Endometrial microvascular endothelial cells (primary cell): ENCODE results near the gene PTH1R. TPM values are rescaled to one million over a fixed set of nuclear protein-coding genes. Genes with fewer than 3 reads are reported as not detected.
"Not testable (repeated sequence)": the region's sequence is repeated elsewhere in the genome, so short reads cannot be mapped to it uniquely, and the experiment has no call there.

ENCODE experiments used
- in situ Hi-C: cut with HindIII; loops from 2 replicates; pipeline ENCODE4 v1.10.0; 2017; ENCODE audit warnings: low sequenced_read_pairs, low pct_unique_long_range_greater_than_20kb; ENCODE audit errors: inconsistent ontology term
- total RNA-seq: library from RNA; depleted of rRNA; stranded (reverse); fragments of >200 nt; gene quantifications from one replicate; pipeline ENCODE4 v1.2.3, GENCODE V29; 2015; ENCODE audit errors: inconsistent ontology term

Gene PTH1R
- total RNA-seq, 1 donor from 2014 or later = not detected

DNA sequence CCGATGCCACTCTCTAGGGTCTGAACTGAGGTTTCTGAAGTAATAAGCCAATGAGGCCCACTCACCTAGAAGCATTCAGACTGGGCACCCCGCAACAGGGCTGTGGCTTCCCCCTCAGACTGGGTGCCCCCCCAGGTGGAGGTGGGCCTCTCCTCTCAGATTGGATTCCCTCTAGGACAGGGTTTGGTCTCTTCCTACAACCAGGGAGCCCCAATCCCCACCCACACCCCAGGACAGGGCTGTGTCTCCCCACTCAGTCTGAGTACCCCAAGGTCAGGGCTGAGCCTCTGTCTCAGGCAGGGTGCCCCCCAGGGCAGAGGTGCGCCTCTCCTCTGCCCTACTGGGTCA is 27.7 kb downstream of the PTH1R start:
- in situ Hi-C loops = no loop called here

DNA sequence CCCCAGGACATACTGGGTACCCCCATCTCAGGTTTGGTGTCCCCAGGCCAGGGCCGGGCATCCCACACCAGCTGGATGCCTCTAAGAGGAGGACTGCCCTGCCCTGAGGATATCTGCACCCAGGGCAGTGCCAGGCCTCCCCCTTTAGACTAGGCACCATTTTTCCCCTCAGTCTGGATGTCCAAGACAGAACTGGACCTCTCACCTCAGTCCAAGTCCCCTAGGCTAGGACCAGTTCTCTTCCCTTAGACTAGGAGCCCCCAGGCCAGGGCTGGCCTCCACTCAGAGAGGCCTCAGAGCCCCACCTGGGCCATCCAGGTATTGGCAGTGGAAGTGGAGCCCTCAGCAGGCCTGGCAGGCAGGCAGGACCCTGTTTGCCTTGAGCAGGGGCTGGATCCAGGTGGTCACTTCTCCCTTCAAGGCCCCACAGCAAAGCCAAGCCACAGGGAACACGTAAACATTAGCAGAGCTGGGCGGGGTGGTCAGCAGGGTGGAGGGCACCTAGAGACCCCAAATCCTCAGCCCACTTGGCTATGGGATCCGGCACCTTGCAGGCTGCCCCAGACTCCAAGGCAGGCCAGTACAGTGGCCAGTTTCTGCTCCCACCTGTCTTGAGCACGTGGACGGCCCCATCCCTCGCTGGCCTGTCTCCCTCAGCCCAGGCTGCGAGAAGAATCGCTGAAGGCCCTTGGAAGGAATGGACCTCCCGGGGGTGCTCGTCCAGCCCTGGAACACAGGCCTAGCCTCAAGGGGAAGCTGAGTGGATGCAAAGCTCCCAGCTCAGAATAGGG is 28.3 kb downstream of the PTH1R start:
- in situ Hi-C loops = no loop called here

DNA sequence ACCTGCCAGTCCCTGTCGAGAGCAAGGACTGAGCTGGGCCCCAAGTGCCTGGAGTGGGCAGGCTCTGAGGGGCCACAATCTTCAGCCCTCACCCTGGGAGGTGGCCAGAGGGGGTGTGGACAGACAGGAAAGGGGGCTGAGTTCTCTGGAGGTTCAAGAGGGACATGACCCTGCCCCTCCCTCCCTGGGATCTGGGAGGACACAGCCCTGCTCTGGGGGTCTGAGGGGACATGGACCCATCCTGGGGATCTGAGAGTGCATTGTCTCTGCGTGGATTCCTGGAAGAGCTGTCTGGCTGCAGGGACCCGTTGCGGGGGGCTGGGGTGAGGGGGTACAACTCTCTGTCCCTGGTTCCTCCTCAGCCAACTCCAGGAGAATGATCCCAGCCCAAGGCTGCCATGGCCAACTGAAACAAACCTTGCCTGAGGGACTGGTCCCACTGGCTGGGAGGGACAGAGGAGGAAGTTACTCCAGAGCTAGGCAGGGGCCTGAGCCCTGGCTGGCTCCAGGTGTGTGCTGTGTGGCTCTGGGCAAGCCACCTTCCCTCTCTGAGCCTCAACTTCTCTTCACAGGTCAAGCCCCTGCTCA is 29.0 kb downstream of the PTH1R start:
- in situ Hi-C loops = no loop called here

DNA sequence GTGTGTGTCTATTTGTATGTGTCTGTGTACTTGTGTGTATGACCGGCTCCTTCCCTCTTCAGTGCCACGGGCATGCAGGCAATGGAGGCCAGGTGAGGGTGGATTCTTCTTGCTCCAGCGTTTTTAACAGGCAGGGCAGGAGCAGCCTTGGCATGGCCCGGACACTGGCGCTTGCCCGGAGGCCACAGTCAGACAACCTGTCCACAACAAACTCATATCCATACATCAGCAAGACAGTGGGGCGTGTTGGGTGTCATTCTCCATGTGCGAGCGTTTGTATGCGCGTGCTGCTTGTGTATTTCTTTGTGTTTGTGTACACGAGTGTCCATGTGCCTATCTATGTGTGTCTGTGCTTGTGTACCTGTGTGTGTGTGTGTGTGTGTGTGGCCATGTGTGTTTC is 29.8 kb downstream of the PTH1R start:
- in situ Hi-C loops = no loop called here

DNA sequence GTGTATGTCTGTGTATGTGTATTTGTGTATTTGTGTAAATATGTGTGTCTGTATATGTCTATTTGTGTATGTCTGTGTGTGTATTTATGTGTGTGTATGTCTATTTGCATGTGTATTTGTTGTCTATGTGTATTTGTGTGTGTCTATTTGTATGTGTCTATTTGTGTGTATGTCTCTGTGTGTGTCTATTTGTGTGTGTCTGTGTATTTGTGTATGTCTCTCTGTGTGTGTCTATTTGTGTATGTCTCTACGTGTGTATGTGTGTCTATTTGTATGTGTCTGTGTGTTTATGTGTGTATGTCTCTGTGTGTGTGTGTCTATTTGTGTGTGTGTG is 30.4 kb downstream of the PTH1R start:
- in situ Hi-C loops = no loop called here

DNA sequence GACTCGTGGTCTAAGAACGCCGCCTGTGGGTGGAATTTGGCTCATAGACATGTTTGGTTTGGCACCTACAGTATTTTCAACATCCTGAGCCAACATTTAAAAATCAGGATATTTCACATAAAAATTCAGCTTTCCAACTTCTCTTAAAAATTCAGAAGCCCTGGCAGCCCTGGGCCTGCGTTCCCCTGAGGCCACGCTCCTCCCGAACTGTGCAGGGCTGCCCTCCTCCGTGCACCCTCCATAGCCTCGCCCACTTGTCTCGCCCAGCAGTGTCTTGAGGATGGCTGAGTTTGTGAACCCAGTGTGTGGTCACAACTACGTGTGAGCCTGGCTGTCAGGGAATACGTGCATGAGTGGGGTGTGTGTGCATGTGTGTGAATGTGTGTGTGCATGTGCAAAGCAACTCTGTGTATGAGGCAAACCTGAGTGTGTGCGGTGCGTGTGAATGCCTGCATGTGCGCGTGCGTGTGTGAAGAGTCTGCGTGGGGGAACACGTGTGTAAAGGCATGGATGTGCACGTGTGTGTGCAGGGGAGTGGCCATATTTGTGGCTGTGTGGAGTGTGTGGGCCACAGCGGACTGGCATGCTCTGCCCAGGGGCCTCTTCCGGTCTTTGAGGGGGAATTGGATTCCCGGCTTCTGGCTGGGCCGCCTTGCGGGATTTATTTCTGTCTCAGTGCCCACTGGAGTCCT is 30.9 kb downstream of the PTH1R start:
- in situ Hi-C loops = no loop called here

DNA sequence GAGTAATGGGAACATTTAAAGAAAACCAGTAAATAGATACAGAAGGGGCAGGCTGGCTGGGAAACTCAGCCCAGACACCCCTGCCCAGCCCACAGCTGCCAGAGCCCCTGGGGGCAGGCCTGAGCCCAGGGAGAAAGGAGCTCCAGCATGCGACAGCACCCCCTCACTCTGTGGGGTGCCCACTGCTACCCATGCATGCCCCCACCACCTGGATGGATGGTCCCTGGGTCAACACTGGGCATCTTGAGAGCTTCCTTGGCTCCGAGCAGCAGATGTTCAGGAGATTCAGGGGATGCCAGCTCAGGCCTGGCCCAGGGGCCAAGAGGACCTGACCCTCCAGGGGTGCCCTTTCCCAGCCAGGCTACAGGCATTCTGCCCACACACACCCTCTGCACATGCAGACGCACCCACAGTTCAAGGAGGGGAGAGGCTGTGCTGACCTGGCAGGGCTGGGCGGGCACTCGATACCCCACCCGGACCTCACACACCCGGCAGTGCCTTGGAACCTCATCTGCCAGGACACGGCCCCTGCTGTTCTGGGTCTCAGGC is 31.5 kb downstream of the PTH1R start:
- in situ Hi-C loops = no loop called here

DNA sequence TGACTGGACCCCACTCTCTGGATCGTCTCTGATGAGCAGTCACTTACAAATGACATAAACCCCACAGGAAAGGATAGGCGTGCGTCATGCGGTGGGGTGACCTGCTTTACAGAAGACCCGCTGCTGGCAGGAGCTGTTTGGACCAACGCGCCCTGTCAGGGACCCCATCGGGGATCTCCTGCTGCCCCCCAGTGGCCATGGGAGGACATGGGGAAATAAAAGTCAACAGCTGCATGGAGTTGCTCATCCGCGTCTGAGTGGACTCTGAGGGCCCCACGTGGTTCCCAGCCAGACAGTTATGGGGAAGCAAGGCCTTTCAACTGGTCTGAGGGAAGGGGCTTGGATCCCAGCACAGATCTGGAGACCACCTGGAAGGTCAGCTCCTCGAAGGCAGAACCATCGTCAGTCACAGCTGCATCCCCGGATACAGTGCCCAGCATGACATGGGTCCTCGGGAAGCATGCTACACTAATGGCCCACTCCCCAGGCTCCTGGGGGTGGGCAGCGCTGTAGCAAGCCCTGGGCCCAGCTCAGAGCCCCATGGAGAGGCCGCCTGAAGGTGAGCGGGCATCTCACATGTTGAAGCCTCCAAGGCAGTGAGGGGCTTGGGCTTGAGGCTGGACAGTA is 32.1 kb downstream of the PTH1R start:
- in situ Hi-C loops = no loop called here

DNA sequence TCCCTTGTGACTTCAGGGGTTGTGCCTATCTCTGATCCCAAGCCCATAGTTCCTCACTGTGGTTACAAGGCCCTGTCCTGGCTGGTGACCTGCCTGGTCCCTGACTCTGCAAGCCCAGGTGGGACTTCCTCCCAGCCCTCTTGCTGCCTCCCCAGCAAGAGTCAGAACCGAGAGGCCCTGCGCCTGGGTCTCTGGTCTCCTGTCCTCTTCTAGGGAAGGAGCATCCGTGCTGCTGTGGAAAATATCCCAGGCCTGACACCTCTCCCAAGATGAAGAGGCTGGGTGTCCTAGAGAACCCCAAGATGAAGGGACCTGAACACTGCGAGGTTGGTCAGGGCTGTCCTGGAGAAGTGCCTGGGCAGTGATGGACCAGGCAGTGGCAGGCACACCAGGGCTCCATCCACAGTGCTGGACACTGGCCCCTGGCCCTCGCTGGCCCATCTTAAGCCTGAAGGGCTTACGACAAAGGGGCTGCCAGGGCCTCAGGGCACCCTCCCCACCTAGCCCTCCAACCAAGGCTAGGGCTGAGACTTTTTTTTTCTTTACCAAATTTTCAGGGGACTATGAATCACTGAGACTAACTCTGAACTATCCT is 32.7 kb downstream of the PTH1R start:
- in situ Hi-C loops = no loop called here

DNA sequence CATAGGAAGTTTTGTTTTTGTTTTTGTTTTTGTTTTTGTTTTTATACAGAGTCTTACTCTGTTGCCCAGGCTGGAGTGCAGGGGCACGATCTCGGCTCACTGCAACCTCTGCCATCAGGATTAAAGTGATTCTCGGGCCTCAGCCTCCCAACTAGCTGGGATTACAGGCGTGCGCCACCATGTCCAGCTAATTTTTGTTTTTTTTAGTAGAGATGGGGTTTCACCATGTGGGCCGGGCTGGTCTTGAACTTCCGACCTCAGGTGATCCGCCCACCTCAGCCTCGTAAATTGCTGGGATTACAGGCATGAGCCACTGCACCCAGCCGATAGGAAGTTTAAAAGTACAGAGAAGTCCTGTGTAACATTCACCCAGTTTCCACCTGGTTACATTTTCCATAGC is 33.4 kb downstream of the PTH1R start:
- in situ Hi-C loops = not testable (repeated sequence)

DNA sequence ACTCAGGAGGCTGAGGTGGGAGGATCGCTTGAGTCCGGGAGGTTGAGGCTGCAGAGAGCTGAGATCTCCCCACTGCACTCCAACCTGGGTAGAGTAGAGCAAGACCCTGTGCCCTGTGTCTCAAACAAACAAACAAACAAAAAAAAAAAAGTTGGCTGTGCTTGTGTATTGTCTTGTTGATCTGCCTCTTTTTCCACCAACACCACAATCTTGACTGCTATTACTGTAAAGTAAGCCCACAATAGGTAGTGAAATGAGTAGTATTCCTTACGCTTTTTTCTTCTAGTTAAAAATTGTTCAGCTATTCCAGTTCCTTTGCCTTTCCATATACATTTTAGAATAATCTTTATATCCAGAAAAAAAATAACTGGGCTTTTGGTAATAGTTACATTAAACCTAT is 35.5 kb downstream of the PTH1R start:
- in situ Hi-C loops = no loop called here

DNA sequence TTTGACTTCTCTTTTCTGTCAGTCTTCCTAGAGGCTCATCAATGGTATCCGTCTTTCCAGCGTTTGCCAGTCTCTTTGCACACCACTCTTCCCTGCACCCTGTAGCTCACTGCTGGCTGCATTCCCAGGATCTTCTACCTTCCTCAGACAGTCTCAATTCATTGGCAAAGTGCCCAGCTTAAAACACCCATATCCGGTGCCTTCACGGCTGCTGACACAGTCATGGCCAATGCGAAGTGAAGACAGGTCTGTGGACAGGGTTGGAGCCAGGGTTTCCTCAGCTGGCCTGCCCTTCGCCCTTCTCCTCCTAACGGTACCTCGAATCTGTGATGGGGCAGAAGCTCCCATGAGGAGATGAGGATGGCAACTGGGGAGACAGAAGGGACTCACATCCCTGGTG is 36.1 kb downstream of the PTH1R start:
- in situ Hi-C loops = no loop called here

DNA sequence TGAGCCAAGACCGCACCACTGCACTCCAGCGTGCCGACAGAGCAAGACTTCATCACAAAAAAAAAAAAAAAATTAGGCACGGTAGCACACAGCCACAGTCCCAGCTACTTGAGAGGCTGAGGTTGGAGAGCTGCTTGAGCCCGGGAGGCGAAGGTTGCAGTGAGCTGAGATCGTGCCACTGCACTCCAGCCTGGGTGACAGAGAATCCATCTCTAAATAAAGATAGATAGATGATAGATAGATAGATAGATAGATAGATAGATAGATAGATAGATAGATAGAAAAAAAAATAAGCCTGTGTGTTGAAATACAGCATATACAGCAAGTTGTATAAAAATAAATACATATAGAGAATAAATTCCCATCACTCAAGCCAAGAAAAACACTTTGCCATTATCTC is 37.3 kb downstream of the PTH1R start:
- in situ Hi-C loops = no loop called here

DNA sequence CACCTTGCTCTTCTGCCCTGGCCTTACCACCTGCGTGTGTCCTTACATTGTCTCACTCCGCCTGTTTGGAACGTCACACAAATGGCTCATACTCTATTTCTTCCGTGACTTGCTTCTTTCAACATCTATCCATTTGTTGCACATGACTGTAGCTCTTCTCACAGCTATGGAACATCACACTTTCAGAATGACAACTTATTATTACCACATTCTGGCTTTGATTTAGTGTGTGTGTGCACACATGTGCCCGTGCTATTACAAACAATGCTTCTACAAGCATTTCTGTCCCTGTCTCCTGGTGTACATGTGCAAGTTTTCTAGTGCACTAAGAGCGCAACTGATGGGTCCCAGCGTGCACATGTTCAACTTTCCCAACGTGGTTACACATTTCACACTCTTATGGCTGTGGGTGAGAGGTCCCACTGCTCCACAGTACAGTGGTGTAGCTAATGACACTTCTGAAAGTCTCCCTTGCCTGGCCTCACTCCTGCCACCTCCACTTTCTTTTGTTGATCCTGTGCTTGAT is 37.8 kb downstream of the PTH1R start:
- in situ Hi-C loops = no loop called here

DNA sequence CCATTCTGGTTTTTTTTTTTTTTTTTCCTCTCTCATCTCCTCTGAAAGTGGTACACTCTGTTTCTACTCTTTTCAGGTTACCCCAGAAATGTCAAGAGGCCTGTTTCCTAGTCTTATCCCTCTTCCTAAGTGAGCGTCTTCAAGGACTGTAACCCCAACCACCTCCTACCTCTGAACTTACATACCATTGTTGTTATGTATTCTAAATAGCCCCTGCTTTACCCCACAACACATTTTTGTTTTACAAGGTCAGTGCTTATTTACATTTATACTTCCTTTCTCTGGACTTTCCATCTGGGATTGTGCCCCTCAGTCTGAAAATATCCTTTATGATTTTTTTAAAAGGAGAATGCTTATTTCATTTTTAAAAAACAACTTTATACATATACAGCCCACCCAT is 38.8 kb downstream of the PTH1R start:
- in situ Hi-C loops = no loop called here

DNA sequence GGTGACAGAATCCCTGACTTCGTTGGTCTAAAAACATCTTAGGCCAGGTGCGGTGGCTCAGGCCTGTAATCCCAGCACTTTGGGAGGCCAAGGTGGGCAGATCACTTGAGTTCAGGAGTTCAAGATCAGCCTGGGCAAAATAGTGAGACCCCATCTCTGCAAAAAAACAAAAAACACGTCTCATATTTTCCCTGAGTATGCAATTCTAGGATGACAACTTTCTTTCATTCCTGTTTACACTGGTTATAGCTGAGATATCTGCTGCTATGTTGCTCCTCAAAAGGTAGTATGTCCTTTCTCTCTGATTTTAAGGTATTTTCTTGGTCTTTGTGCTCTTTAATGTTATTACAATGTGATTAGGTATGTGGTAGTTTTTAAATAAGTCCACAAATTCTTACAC is 39.3 kb downstream of the PTH1R start:
- in situ Hi-C loops = no loop called here

DNA sequence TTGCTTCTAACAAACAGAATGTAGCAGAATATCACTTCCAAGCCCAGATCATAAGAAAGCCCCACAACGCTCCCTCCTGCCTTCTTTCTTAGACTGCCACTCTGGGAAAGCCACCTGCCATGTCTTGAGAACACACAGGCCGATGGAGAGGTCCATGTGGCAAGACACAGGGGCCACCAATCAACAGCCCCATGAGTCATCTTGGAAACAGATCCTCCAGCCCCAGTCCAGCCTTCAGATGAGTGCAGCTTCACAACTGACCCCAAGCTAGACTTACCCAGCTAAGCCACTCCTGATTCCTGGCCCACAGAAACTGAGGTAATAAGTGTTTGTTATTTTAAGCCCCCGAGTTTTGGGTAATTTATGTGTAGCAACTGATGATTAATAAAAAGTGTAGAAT is 39.7 kb downstream of the PTH1R start:
- in situ Hi-C loops = no loop called here

DNA sequence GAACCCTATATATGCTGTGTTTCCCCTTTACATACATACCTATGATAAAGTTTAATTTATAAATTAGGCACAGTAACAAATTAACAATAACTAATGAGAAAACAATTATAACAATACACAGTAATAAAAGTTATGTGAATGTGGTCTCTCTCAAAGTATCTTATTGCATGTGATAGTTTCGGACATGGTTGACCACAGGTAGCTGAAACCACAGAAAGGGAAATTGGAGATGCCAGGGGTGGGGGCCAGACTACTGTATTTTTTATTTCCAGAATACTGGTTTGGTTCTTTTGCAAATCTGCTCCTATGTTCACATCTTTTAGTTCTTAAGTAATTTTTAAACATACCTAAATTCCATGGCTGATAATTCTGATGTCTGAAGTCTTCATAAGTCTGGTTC is 40.7 kb downstream of the PTH1R start:
- in situ Hi-C loops = no loop called here

DNA sequence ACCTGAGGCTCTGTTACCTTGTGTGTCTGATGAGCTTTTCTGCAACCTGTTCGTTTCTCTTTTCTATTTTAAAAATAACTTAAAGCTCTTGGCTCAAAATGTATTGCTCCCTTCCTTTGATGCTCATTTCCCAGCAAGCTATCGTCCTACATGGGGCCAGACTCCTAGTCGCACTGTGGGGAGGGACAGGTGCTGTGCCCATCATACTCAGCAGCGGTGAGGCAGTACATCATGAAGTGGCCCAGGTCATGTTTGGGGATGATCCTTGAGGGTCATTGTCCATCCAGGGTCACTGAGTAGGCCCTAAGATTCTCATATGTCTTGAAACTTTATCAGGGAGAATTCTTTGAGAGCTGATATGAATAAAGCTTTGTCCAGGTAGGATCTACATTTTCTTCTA is 41.1 kb downstream of the PTH1R start:
- in situ Hi-C loops = no loop called here
